ENCODE measurements around the gene TRIM33.
"Not testable (repeated sequence)": the region's sequence is repeated elsewhere in the genome, so short reads cannot be mapped to it uniquely, and the experiment has no call there.

Gene TRIM33

DNA sequence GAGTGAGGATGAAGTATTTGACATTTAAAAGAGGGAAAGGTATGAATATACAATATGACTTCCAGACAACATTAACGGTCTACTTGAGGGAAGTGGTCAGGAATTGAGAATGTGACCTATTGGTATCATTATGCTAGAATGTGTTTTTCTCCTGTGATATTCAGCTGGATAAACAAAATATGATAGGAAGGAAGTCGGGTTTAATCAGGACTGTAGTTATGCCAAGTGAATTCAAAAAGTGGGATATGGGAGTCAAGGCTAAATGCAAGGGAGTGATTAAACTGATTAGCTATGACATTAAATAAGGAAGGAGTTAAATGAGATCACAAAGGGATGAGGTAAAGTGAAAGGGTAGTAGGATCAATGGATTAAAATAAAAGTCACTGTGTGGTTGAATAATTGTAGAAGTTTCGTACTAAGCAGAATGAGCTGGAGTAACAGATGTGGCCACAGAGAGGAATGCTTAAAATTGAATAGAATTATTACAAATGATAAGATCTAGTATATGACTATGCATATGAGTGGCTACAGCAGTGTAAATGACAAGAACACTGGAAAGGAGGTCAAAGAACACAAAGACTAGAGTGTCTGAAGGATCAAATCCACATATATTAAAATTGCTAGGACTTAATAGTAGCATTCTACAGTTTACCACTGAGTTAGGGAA, 62.5 kb downstream of the TRIM33 start:
- peaks cover 63% of the 10 kb centered on the region for H3K36me3 ChIP-seq (ENCODE audit: insufficient read depth, low read length)
- H3K27me3 ChIP-seq (ENCODE audit: insufficient read depth, low read length), result no peaks in the 10 kb centered on the region
- WGBS, result 93% methylated on average over 3 of the region's 3 CpGs

DNA sequence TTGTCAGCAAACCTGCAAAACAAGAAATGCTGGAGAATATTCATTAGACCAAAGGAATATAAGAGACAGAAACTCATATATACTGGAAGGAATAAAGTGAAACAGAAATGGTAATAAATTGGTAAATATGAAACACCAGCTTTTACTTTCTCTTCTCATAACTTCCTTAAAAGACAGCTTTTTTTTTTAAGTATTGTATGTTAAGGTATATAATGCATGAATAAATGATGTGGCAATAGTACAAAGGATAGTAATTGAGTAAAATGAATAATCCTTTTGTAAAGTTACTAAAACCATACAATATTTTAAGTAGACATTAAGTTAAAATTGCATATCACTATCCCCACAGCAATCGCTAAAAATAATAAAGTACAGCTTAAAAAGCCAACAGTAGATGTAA, 64.8 kb downstream of the TRIM33 start:
- H3K36me3 ChIP-seq (ENCODE audit: insufficient read depth, low read length), result peaks cover 62% of the 10 kb centered on the region

More for the DNA sequence above, 62.5 kb downstream of the TRIM33 start:
- no peaks in the 10 kb centered on the region for H3K4me1 ChIP-seq (ENCODE audit: insufficient read depth, low read length)
- H3K9me3 ChIP-seq (ENCODE audit: insufficient read depth, low read depth, low read length), result no peaks in the 10 kb centered on the region
- H3K27ac ChIP-seq (ENCODE audit: low read depth, low read length), result no peak overlapping the region
- H3K4me3 ChIP-seq (ENCODE audit: low read length), result no peak overlapping the region
- no peak overlapping the region for H3K9ac ChIP-seq (ENCODE audit: low read depth, low read length)

DNA sequence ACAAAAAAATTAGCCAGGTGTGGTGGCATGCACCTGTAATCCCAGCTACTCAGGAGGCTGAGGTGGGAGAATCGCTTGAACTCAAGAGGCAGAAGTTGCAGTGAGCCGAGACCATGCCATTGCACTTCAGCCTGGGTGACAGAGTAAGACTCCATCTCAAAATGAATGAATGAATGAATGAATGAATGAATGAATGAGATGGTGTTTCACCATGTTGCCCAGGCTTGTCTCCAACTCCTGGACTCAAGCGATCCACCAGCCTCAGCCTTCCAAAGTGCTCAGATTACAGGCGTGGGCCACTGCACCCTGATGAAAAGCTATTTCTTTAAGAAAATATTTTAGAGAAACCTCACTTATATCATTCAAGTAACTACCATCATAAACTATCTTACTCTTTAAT, 67.8 kb downstream of the TRIM33 start:
- not testable (repeated sequence) for H3K27ac ChIP-seq (ENCODE audit: low read depth, low read length); H3K27me3 ChIP-seq (ENCODE audit: insufficient read depth, low read length); H3K4me3 ChIP-seq (ENCODE audit: low read length); H3K9ac ChIP-seq (ENCODE audit: low read depth, low read length); H3K4me1 ChIP-seq (ENCODE audit: insufficient read depth, low read length); H3K9me3 ChIP-seq (ENCODE audit: insufficient read depth, low read depth, low read length)
- peaks cover 56% of the 10 kb centered on the region for H3K36me3 ChIP-seq (ENCODE audit: insufficient read depth, low read length)
- 96% methylated on average over 4 of the region's 4 CpGs for WGBS

More for the DNA sequence above, 64.8 kb downstream of the TRIM33 start:
- Histone ChIP-seq H3K27me3 (ENCODE audit: insufficient read depth, low read length) (no peaks in the 10 kb centered on the region), H3K9ac (ENCODE audit: low read depth, low read length) (no peak overlapping the region), H3K9me3 (ENCODE audit: insufficient read depth, low read depth, low read length) (no peaks in the 10 kb centered on the region), H3K27ac (ENCODE audit: low read depth, low read length) (no peak overlapping the region), H3K4me1 (ENCODE audit: insufficient read depth, low read length) (no peaks in the 10 kb centered on the region), H3K4me3 (ENCODE audit: low read length) (no peak overlapping the region)
- 100% methylated on average over 1 of the region's 1 CpG for WGBS

DNA sequence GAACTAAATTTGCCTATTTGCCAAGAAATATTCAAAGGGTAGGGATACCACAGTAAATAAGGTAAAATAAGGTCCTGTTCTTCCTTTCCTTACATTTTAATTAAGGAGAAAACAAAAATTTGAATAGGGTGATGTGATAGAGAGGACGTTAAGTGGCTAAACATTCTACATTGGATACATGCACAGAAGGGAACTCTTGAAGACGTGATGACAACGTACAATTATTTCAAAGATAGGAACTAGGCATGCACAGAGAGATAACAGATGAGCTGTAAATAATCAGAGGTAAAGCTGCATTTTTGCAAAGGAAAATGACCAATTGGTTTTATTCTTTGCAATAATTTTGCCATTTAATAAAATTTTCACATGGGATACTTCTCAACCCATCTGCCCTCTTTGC, 69.7 kb downstream of the TRIM33 start:
- Histone ChIP-seq H3K36me3 (ENCODE audit: insufficient read depth, low read length) (peaks cover 43% of the 10 kb centered on the region), H3K27ac (ENCODE audit: low read depth, low read length) (no peak overlapping the region), H3K4me1 (ENCODE audit: insufficient read depth, low read length) (no peaks in the 10 kb centered on the region), H3K9ac (ENCODE audit: low read depth, low read length) (no peak overlapping the region), H3K4me3 (ENCODE audit: low read length) (no peak overlapping the region), H3K9me3 (ENCODE audit: insufficient read depth, low read depth, low read length) (no peaks in the 10 kb centered on the region), H3K27me3 (ENCODE audit: insufficient read depth, low read length) (no peaks in the 10 kb centered on the region)
- WGBS, result 94% methylated on average over 3 of the region's 3 CpGs

DNA sequence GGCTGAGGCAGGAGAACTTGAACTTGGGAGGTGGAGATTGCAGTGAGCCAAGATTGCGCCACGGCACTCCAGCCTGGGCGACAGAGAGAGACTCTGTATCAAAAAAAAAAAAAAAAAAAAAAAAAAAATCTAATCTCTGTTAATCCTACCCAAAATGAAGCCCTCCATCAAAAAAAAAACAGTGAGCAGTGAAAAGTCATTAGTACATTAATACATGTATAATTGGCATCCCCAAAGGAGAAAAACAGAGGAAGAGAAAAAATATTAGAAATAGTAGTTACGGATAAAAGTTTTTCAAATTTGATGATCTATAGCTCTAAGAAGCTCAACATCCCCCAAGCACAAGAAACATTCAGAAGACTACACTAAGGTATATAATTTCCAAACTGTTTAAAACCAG, 71.6 kb downstream of the TRIM33 start:
- Histone ChIP-seq H3K4me3 (ENCODE audit: low read length) (no peak overlapping the region), H3K36me3 (ENCODE audit: insufficient read depth, low read length) (peaks cover 29% of the 10 kb centered on the region), H3K27me3 (ENCODE audit: insufficient read depth, low read length) (no peaks in the 10 kb centered on the region), H3K27ac (ENCODE audit: low read depth, low read length) (no peak overlapping the region), H3K4me1 (ENCODE audit: insufficient read depth, low read length) (no peaks in the 10 kb centered on the region), H3K9me3 (ENCODE audit: insufficient read depth, low read depth, low read length) (no peaks in the 10 kb centered on the region), H3K9ac (ENCODE audit: low read depth, low read length) (no peak overlapping the region)
- WGBS, result 100% methylated on average over 1 of the region's 4 CpGs

DNA sequence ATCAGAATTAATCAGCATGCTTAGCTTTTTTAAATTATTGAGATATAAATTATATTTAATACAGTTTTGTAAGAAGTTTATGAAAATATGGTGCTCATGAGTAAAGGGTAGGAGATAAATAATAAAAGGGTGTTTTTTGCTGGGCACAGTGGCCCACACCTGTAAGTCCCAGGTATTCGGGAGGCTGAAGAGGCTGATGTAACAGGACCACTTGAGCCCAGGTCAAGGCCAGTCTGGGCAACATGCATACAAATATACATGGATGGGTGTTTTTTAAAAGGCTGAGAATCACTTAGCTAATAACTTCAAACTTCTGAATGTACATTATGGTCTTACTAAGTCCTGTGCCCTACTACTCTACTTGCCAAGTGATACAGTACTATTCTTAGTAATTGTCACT, 73.2 kb downstream of the TRIM33 start:
- Histone ChIP-seq H3K4me1 (ENCODE audit: insufficient read depth, low read length) (no peaks in the 10 kb centered on the region), H3K27ac (ENCODE audit: low read depth, low read length) (no peak overlapping the region), H3K36me3 (ENCODE audit: insufficient read depth, low read length) (peaks cover 30% of the 10 kb centered on the region), H3K9me3 (ENCODE audit: insufficient read depth, low read depth, low read length) (no peaks in the 10 kb centered on the region), H3K9ac (ENCODE audit: low read depth, low read length) (no peak overlapping the region), H3K27me3 (ENCODE audit: insufficient read depth, low read length) (no peaks in the 10 kb centered on the region), H3K4me3 (ENCODE audit: low read length) (no peak overlapping the region)
- 92% methylated on average over 1 of the region's 1 CpG for WGBS

DNA sequence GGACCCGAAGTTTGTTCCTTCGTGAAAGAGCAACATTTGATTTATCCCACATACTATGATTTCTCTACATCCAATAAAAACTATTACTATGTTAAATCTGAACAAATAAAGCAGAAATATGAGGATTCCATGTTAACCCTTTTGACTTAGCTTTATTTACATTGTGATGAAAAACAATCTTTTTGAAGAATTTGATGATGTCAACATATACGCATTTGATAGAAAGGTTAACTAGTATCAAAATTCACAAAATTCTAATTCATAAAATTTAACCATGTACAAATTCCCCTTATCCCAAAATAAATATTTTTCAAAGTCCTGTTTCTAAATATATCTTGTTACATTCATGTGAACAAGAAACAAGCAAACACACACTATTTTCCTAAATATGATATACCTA, 74.2 kb downstream of the TRIM33 start:
- WGBS, result 92% methylated on average over 3 of the region's 3 CpGs
- H3K4me3 ChIP-seq (ENCODE audit: low read length), result no peak overlapping the region

DNA sequence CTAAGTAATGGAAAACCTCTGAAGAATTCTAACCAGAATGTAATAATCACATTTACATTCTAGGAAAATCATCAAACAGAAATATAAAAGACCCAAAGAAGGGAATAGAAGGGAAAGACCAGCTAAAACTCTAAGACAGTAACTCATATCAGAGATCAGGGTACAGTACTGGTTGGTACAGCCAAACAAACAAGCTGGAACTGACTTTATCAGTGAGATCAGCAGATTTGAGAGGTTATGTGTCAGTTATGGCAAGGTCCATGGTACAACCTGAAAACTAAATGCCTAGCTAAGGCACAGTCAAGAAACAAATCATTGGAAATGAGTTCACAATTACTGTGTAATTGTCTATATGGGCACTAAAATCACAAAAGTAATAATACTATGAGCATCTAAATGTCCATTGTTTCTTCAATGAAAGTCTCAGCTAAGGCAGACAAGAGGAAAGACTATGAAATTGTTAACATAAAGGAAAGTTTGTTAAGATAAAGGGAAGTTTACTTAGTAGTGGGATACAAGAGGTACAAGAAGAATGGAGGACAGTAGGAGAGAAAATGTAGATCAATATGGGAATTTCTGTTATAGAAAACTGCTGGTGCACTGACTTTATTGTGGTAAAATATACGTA, 75.8 kb downstream of the TRIM33 start:
- 100% methylated on average over 1 of the region's 1 CpG for WGBS
- Histone ChIP-seq H3K27me3 (ENCODE audit: insufficient read depth, low read length) (no peaks in the 10 kb centered on the region), H3K9ac (ENCODE audit: low read depth, low read length) (no peak overlapping the region), H3K4me1 (ENCODE audit: insufficient read depth, low read length) (no peaks in the 10 kb centered on the region), H3K36me3 (ENCODE audit: insufficient read depth, low read length) (peaks cover 43% of the 10 kb centered on the region), H3K9me3 (ENCODE audit: insufficient read depth, low read depth, low read length) (no peaks in the 10 kb centered on the region), H3K4me3 (ENCODE audit: low read length) (no peak overlapping the region), H3K27ac (ENCODE audit: low read depth, low read length) (no peak overlapping the region)

More for the DNA sequence above, 74.2 kb downstream of the TRIM33 start:
- Histone ChIP-seq H3K27me3 (ENCODE audit: insufficient read depth, low read length) (no peaks in the 10 kb centered on the region), H3K4me1 (ENCODE audit: insufficient read depth, low read length) (no peaks in the 10 kb centered on the region), H3K9me3 (ENCODE audit: insufficient read depth, low read depth, low read length) (no peaks in the 10 kb centered on the region), H3K27ac (ENCODE audit: low read depth, low read length) (no peak overlapping the region), H3K36me3 (ENCODE audit: insufficient read depth, low read length) (peaks cover 38% of the 10 kb centered on the region), H3K9ac (ENCODE audit: low read depth, low read length) (no peak overlapping the region)

DNA sequence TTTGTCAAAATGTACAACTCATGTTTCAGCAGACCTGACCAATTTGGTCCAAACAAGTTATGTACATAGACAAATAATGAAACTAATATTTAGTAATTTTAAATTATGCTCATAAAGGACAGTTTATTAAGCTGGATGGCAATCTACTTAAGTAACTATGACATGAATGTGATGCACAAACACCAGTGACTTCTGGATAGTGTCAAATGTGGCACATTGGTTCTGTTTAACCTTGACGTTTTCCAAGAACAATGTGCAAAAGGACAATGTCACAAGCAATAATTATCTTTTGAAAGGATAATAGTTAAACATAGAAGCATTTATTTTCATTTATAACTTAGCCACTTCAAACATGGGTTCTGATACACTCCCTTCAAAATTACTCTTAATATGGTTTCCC, 80.0 kb downstream of the TRIM33 start:
- Histone ChIP-seq H3K4me3 (ENCODE audit: low read length) (no peak overlapping the region), H3K4me1 (ENCODE audit: insufficient read depth, low read length) (no peaks in the 10 kb centered on the region), H3K27me3 (ENCODE audit: insufficient read depth, low read length) (no peaks in the 10 kb centered on the region), H3K36me3 (ENCODE audit: insufficient read depth, low read length) (peaks cover 64% of the 10 kb centered on the region), H3K9me3 (ENCODE audit: insufficient read depth, low read depth, low read length) (no peaks in the 10 kb centered on the region), H3K9ac (ENCODE audit: low read depth, low read length) (no peak overlapping the region), H3K27ac (ENCODE audit: low read depth, low read length) (no peak overlapping the region)
- 91% methylated on average over 1 of the region's 1 CpG for WGBS

DNA sequence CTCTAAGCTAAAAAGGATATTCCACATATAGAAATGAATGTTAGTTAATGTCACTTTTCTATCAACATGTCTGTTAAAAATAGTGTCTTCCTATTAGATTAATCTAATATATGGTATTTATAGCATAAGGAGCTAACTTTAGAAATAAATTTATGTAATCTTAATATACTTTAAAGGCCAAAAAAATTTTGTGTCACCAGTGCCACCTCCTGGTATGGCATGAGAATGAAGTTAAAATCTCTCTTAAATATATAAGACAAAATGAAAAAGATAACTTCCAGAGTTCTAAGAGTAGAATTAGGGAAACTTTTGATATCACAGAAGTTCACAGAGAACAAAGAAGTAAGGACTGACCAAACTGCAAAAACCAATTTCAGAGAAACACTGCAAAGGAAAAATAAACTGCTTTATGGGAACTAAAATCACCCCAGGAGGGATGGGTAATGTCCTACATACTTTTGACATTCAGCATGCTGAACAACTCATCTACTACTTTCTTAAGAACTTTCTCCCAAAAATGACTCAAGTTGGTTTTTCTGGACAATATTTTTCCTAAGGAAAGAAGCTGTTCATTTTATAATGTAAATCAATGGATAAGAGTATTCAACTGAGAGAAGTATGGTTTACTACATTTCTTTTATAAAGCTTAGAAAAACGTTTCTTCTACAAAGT, 82.8 kb downstream of the TRIM33 start:
- H3K27ac ChIP-seq (ENCODE audit: low read depth, low read length), result no peak overlapping the region
- H3K36me3 ChIP-seq (ENCODE audit: insufficient read depth, low read length), result peaks cover 84% of the 10 kb centered on the region
- no peaks in the 10 kb centered on the region for H3K9me3 ChIP-seq (ENCODE audit: insufficient read depth, low read depth, low read length)
- WGBS, result no CpG with 5 or more reads among the region's 1 CpG
- H3K4me1 ChIP-seq (ENCODE audit: insufficient read depth, low read length), result no peaks in the 10 kb centered on the region
- no peak overlapping the region for H3K9ac ChIP-seq (ENCODE audit: low read depth, low read length)
- H3K4me3 ChIP-seq (ENCODE audit: low read length), result no peak overlapping the region
- no peaks in the 10 kb centered on the region for H3K27me3 ChIP-seq (ENCODE audit: insufficient read depth, low read length)

DNA sequence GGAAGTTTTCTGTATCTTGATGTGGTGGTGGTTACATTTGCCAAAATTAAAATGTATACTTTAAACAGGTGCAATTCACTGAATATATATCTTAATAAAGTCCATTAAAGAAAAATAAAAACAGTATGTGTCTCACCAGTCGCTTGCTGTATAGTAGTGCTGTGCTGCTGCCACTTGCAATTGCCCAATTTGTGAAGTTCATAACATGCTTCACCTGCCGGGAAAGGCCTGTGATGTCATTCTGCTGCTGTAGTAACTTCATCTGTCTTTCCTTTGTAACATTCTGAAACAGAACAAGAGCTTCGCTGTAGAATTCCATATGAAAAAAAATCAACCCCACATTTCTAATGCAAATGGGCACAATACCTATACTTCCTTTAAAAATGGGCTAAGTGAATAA, 83.4 kb downstream of the TRIM33 start:
- 98% methylated on average over 3 of the region's 3 CpGs for WGBS
- Histone ChIP-seq H3K27ac (ENCODE audit: low read depth, low read length) (no peak overlapping the region), H3K36me3 (ENCODE audit: insufficient read depth, low read length) (peaks cover 84% of the 10 kb centered on the region), H3K27me3 (ENCODE audit: insufficient read depth, low read length) (no peaks in the 10 kb centered on the region), H3K9me3 (ENCODE audit: insufficient read depth, low read depth, low read length) (no peaks in the 10 kb centered on the region), H3K4me1 (ENCODE audit: insufficient read depth, low read length) (no peaks in the 10 kb centered on the region), H3K4me3 (ENCODE audit: low read length) (no peak overlapping the region), H3K9ac (ENCODE audit: low read depth, low read length) (no peak overlapping the region)
